Measurements from ENCODE around the gene NXT1. TPM values are rescaled to one million over a fixed set of nuclear protein-coding genes. Genes with fewer than 3 reads are reported as not detected.
"Not testable (repeated sequence)": the region's sequence is repeated elsewhere in the genome, so short reads cannot be mapped to it uniquely, and the experiment has no call there.

NXT1 gene
- 17.2 TPM for polyA plus RNA-seq (ENCODE audit: insufficient read length)
- long read RNA-seq, donor 1, transcript NXT1-201 (2 exons, 1,123 nt), result major isoform, 20 of 20 reads
- long read RNA-seq, donor 1, partial matches to known transcripts, result 0 of 20 reads
- long read RNA-seq, donor 1, other reads (novel, unspliced or antisense), result 0 of 20 reads
- long read RNA-seq, donor 2, transcript NXT1-201 (2 exons, 1,123 nt), result major isoform, 18 of 18 reads
- long read RNA-seq, donor 2, partial matches to known transcripts, result 0 of 18 reads
- long read RNA-seq, donor 2, other reads (novel, unspliced or antisense), result 0 of 18 reads
- long read RNA-seq, donor 3, transcript NXT1-201 (2 exons, 1,123 nt), result major isoform, 15 of 15 reads
- long read RNA-seq, donor 3, partial matches to known transcripts, result 0 of 15 reads
- long read RNA-seq, donor 3, other reads (novel, unspliced or antisense), result 0 of 15 reads
- long read RNA-seq, donor 4, partial matches to known transcripts, result 10 of 13 reads
- long read RNA-seq, donor 4, other reads (novel, unspliced or antisense), result 0 of 13 reads
- long read RNA-seq, donor 5, transcript NXT1-201 (2 exons, 1,123 nt), result major isoform, 40 of 50 reads
- long read RNA-seq, donor 5, partial matches to known transcripts, result 10 of 50 reads
- long read RNA-seq, donor 5, other reads (novel, unspliced or antisense), result 0 of 50 reads
- long read RNA-seq, donor 6, transcript NXT1-201 (2 exons, 1,123 nt), result major isoform, 31 of 54 reads
- long read RNA-seq, donor 6, partial matches to known transcripts, result 23 of 54 reads
- long read RNA-seq, donor 6, other reads (novel, unspliced or antisense), result 0 of 54 reads
- long read RNA-seq, donor 7, transcript NXT1-201 (2 exons, 1,123 nt), result major isoform, 38 of 38 reads
- long read RNA-seq, donor 7, partial matches to known transcripts, result 0 of 38 reads
- long read RNA-seq, donor 7, other reads (novel, unspliced or antisense), result 0 of 38 reads
- long read RNA-seq, donor 8, partial matches to known transcripts, result 5 of 9 reads
- long read RNA-seq, donor 8, other reads (novel, unspliced or antisense), result 0 of 9 reads

GRCh38 chr20:23350196-23350903 is at the start of gene NXT1:
TSS of gene NXT1 (plus strand) at chr20:23350791. CDS start at chr20:23354042, 3,251 bp downstream.
- DNase-seq, result peak; percentile 98

GRCh38 chr20:23301436-23302050 is 49.0 kb upstream of the NXT1 start:
- DNase-seq, result no peak

- no peak for DNase-seq
Measured at GRCh38 chr20:23302386-23302785, 48.2 kb upstream of the NXT1 start.

GRCh38 chr20:23302801-23303200 is 47.8 kb upstream of the NXT1 start:
- no peak for DNase-seq

GRCh38 chr20:23303325-23304102 is 47.1 kb upstream of the NXT1 start:
- no peak for DNase-seq

- no peak for DNase-seq
Measured at GRCh38 chr20:23304616-23305015, 46.0 kb upstream of the NXT1 start.

- DNase-seq, result no peak
Measured at GRCh38 chr20:23305098-23305497, 45.5 kb upstream of the NXT1 start.

- DNase-seq, result not testable (repeated sequence)
Measured at GRCh38 chr20:23307393-23307792, 43.2 kb upstream of the NXT1 start.

GRCh38 chr20:23308024-23308423 is 42.6 kb upstream of the NXT1 start:
- DNase-seq, result no peak

GRCh38 chr20:23308908-23309307 is 41.7 kb upstream of the NXT1 start:
- no peak for DNase-seq

- DNase-seq, result no peak
Measured at GRCh38 chr20:23309781-23310180, 40.8 kb upstream of the NXT1 start.

- DNase-seq, result no peak
Measured at GRCh38 chr20:23311947-23312506, 38.6 kb upstream of the NXT1 start.

GRCh38 chr20:23313271-23313670 is 37.3 kb upstream of the NXT1 start:
- no peak for DNase-seq

GRCh38 chr20:23314699-23315098 is 35.9 kb upstream of the NXT1 start:
- DNase-seq, result no peak

- DNase-seq, result no peak
Measured at GRCh38 chr20:23315099-23315498, 35.5 kb upstream of the NXT1 start.

GRCh38 chr20:23316626-23317025 is 34.0 kb upstream of the NXT1 start:
- no peak for DNase-seq

GRCh38 chr20:23317081-23317480 is 33.5 kb upstream of the NXT1 start:
- DNase-seq, result no peak

GRCh38 chr20:23318347-23318746 is 32.2 kb upstream of the NXT1 start:
- no peak for DNase-seq

GRCh38 chr20:23320317-23320716 is 30.3 kb upstream of the NXT1 start:
- DNase-seq, result no peak

GRCh38 chr20:23325107-23325506 is 25.5 kb upstream of the NXT1 start:
- no peak for DNase-seq

- DNase-seq, result no peak
Measured at GRCh38 chr20:23326774-23327173, 23.8 kb upstream of the NXT1 start.

Measured in left kidney (tissue), 8 donors.